Measurements from ENCODE around the gene VPS29.

- TF ChIP-seq YY1 (IDR thresholded peaks at IDR 0.05; ENCODE audit: low read depth) (no peak), MAX (IDR thresholded peaks at IDR 0.05) (no peak), REST (IDR thresholded peaks at IDR 0.05; ENCODE audit: low read depth) (no peak), CREB1 (IDR thresholded peaks at IDR 0.05; ENCODE audit: low read depth) (no peak), EGR1 (IDR thresholded peaks at IDR 0.05) (no peak), RAD21 (IDR thresholded peaks at IDR 0.05; ENCODE audit: low read depth) (no peak), TAF1 (IDR thresholded peaks at IDR 0.05; ENCODE audit: low read depth) (no peak), FOXM1 (IDR thresholded peaks at IDR 0.05; ENCODE audit: borderline replicate concordance, low read depth) (no peak), ZBTB7A (IDR thresholded peaks at IDR 0.05; ENCODE audit: low read depth) (no peak), EP300 (IDR thresholded peaks at IDR 0.05; ENCODE audit: borderline replicate concordance) (no peak)
Observed at GRCh38 chr12:110550981-110551380, 49.1 kb upstream of the VPS29 start.

Data from Ishikawa (cell line).